Stomach (tissue), 4 donors: ENCODE measurements around the gene AADACL3.

Experiments used
- CTCF ChIP-seq, 7 experiments: fragments of 450-650 bp in 4 of 7; fragments of 200-600 bp in 3 of 7; sonication (generic) in 3 of 7; IDR thresholded peaks; one replicate each; pipeline ENCODE4 v1.5.1; 2016 to 2019; ENCODE audit warnings: antibody characterized with exemption in 7 of 7, control low read depth in 2 of 7, mild to moderate bottlenecking in 1 of 7
- POLR2A ChIP-seq, 4 donors: fragments of 450-650 bp; IDR thresholded peaks; one replicate each; pipeline ENCODE4 v1.6.1; 2016; ENCODE audit warnings: antibody characterized with exemption in 4 of 4, control low read depth in 2 of 4, mild to moderate bottlenecking in 1 of 4, moderate library complexity in 1 of 4
- POLR2AphosphoS5 ChIP-seq, 3 donors: sonication (generic); formaldehyde crosslinking; IDR thresholded peaks; one replicate each; pipeline ENCODE4 v1.6.1; 2016; ENCODE audit warnings: antibody characterized with exemption in 3 of 3

GRCh38 chr1:12770620-12771019 lies 54.7 kb downstream of the AADACL3 start:
- TF ChIP-seq CTCF (IDR thresholded peaks at IDR 0.05): no peak
- no peak for TF ChIP-seq POLR2A (IDR thresholded peaks at IDR 0.05)
- TF ChIP-seq POLR2AphosphoS5 (IDR thresholded peaks at IDR 0.05): no peak
